ENCODE results near the gene TTLL11. TPM values are rescaled to one million over a fixed set of nuclear protein-coding genes. Genes with fewer than 3 reads are reported as not detected.

The TTLL11 gene
- total RNA-seq, 4 donors from 2014 or later = 9.1 to 14.6 (median 9.7) TPM

DNA sequence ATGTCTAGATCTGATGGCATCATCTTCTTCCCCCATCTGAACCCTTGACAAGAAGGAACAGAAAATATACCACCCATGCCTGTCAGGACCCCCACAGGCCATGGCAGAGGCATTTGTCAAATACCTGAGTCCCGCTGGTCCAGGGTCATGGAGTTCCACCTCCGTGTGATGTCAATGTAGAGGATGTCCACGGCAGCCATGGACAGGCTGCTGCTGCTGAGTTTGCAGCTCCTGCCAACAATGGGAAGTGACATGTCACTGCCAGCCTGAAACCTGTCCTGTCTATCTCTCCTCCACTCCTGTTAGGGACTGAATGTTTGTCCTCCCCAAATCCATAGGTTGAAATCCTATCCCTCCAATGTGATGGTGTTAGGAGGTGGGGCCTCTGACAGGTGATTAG is 232.9 kb downstream of the TTLL11 start:
- 90% methylated on average over 3 of the region's 3 CpGs for WGBS, 2 donors
- peak in 1 of 2 donors; percentile 67 for DNase-seq (ENCODE audit: low spot score in 2 of 2)
- TF ChIP-seq POLR2A (IDR thresholded peaks at IDR 0.05) = no peak
- TF ChIP-seq, protein P1, sequence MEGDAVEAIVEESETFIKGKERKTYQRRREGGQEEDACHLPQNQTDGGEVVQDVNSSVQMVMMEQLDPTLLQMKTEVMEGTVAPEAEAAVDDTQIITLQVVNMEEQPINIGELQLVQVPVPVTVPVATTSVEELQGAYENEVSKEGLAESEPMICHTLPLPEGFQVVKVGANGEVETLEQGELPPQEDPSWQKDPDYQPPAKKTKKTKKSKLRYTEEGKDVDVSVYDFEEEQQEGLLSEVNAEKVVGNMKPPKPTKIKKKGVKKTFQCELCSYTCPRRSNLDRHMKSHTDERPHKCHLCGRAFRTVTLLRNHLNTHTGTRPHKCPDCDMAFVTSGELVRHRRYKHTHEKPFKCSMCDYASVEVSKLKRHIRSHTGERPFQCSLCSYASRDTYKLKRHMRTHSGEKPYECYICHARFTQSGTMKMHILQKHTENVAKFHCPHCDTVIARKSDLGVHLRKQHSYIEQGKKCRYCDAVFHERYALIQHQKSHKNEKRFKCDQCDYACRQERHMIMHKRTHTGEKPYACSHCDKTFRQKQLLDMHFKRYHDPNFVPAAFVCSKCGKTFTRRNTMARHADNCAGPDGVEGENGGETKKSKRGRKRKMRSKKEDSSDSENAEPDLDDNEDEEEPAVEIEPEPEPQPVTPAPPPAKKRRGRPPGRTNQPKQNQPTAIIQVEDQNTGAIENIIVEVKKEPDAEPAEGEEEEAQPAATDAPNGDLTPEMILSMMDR (IDR thresholded peaks at IDR 0.05) = no peak
- intact Hi-C loops (cut with DNase I; ENCODE audit: low total_unique reads) = no loop called here
- no peak overlapping the region for H3K4me3 ChIP-seq (ENCODE audit: low read depth, poor library complexity, severe bottlenecking)

GRCh38 chr9:121859646-121860045 is 233.5 kb downstream of the TTLL11 start:
- intact Hi-C loops (cut with DNase I; ENCODE audit: low total_unique reads) = no loop called here
- H3K4me3 ChIP-seq (ENCODE audit: low read depth, poor library complexity, severe bottlenecking) = no peak overlapping the region
- 96 to 98% methylated on average over 6 of the region's 6 CpGs for WGBS, 2 donors
- no peak for TF ChIP-seq POLR2A (IDR thresholded peaks at IDR 0.05)
- TF ChIP-seq, protein P1 (IDR thresholded peaks at IDR 0.05) = no peak
- DNase-seq (ENCODE audit: low spot score in 2 of 2) = no peak

- 91% methylated on average over 8 of the region's 8 CpGs for WGBS, 2 donors
- TF ChIP-seq POLR2A (IDR thresholded peaks at IDR 0.05) = no peak
- TF ChIP-seq, protein P1 (IDR thresholded peaks at IDR 0.05) = no peak
- H3K4me3 ChIP-seq (ENCODE audit: low read depth, poor library complexity, severe bottlenecking) = no peak overlapping the region
- DNase-seq (ENCODE audit: low spot score in 2 of 2) = no peak
- intact Hi-C loops (cut with DNase I; ENCODE audit: low total_unique reads) = no loop called here
These were observed 234.3 kb downstream of the TTLL11 start for GRCh38 chr9:121858788-121859187.

DNA sequence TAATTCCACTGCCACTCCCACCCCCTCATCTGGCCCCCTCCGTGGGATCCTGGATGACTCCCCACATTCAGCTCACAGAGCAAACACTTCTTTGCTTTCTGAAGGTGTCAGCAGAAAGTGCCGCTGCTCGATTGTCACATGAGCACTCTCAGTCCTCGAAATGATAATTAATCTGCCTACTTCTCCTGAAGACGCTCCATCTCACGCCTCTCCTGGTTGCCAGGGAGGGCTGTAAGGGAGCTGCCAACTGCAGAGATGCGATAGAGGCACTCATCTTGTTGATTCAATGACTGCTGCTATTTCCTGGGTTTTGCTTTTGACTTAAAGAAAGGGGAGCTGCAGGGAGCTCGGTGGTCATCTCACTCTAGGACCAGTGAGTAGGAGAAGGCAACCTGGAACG is 235.2 kb downstream of the TTLL11 start:
- no peak for DNase-seq (ENCODE audit: low spot score in 2 of 2)
- WGBS, 2 donors = 84 to 85% methylated on average over 9 of the region's 9 CpGs
- TF ChIP-seq, protein P1 (IDR thresholded peaks at IDR 0.05) = no peak
- no peak for TF ChIP-seq POLR2A (IDR thresholded peaks at IDR 0.05)
- intact Hi-C loops (cut with DNase I; ENCODE audit: low total_unique reads) = no loop called here
- H3K4me3 ChIP-seq (ENCODE audit: low read depth, poor library complexity, severe bottlenecking) = no peak overlapping the region

DNA sequence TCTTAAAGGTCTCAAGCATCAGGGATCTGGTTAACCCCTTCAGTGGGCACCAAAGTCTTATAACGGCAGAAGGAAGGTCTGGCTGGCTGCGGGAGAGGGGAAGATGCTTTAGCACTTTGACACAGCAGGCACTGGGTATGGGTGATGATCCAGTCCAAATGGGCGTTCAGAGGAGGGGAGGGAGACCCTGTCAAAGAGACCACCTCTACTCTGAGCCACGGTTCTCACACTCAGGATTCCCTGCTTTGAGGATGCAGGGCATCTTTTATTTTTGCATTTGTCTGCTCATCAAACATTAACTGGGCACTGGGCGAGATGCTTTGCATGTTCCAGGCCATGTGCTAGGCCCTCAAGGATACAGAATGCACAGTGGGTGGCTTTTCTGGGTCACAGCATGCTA is 237.6 kb downstream of the TTLL11 start:
- no peak overlapping the region for H3K4me3 ChIP-seq (ENCODE audit: low read depth, poor library complexity, severe bottlenecking)
- no peak for TF ChIP-seq POLR2A (IDR thresholded peaks at IDR 0.05)
- TF ChIP-seq, protein P1 (IDR thresholded peaks at IDR 0.05) = no peak
- 85 to 89% methylated on average over 5 of the region's 5 CpGs for whole genome bisulfite sequencing, 2 donors
- intact Hi-C loops (cut with DNase I; ENCODE audit: low total_unique reads) = no loop called here
- peak in 1 of 2 donors; percentile 52 for DNase-seq (ENCODE audit: low spot score in 2 of 2)
